ENCODE measurements around the gene TPMT. TPM values are rescaled to one million over a fixed set of nuclear protein-coding genes. Genes with fewer than 3 reads are reported as not detected.

The TPMT gene
- total and polyA plus RNA-seq, 2 of the 13 experiments (the other 11 are each of a cell fraction or from before 2014, with no cell fraction given): 11.1 to 22.8 TPM

- TF ChIP-seq MYPOP (CRISPR knock-in tag; IDR thresholded peaks at IDR 0.05) (peak; percentile 28; the same call in 1 of the 2 replicates), ZSCAN12 (CRISPR knock-in tag; IDR thresholded peaks at IDR 0.05) (no peak), PPARG (CRISPR knock-in tag; conservative IDR thresholded peaks at IDR 0.05) (0 out of 2 replicates have a peak, but pooled peaks have one; percentile 31), ZNF616 (CRISPR knock-in tag; IDR thresholded peaks at IDR 0.05; ENCODE audit: low read depth) (no peak), GATAD2A (CRISPR knock-in tag; IDR thresholded peaks at IDR 0.05) (peak; percentile 77), ZBTB39 (CRISPR knock-in tag; IDR thresholded peaks at IDR 0.05) (no peak), ZNF614 (CRISPR knock-in tag; IDR thresholded peaks at IDR 0.05; ENCODE audit: borderline replicate concordance) (0 out of 2 replicates have a peak, but pooled peaks have one; percentile 25), REPIN1 (CRISPR knock-in tag; IDR thresholded peaks at IDR 0.05; ENCODE audit: borderline replicate concordance, low read depth) (no peak), ZBTB26 (CRISPR knock-in tag; IDR thresholded peaks at IDR 0.05; ENCODE audit: borderline replicate concordance) (0 out of 2 replicates have a peak, but pooled peaks have one; percentile 18), MTA1 (CRISPR knock-in tag; IDR thresholded peaks at IDR 0.05; ENCODE audit: borderline replicate concordance) (no peak), MIER3 (CRISPR knock-in tag; IDR thresholded peaks at IDR 0.05; ENCODE audit: borderline replicate concordance) (peak; percentile 38; the same call in 1 of the 2 replicates), RELA (CRISPR knock-in tag; IDR thresholded peaks at IDR 0.05) (no peak), ZNF75D (CRISPR knock-in tag; IDR thresholded peaks at IDR 0.05; ENCODE audit: borderline replicate concordance) (no peak), ZFY (CRISPR knock-in tag; IDR thresholded peaks at IDR 0.05) (no peak), HDAC2 (CRISPR knock-in tag; IDR thresholded peaks at IDR 0.05) (peak; percentile 19; the same call in 1 of the 2 replicates), ZNF101 (CRISPR knock-in tag; IDR thresholded peaks at IDR 0.05; ENCODE audit: borderline replicate concordance, low read depth) (no peak), LCORL (IDR thresholded peaks at IDR 0.05) (peak; percentile 61; the same call in 1 of the 2 replicates), LCORL (CRISPR knock-in tag; IDR thresholded peaks at IDR 0.05) (0 out of 2 replicates have a peak, but pooled peaks have one; percentile 21), MAFK (conservative IDR thresholded peaks at IDR 0.05 in 1 of 2, IDR thresholded peaks at IDR 0.05 in 1 of 2; ENCODE audit: low read length in 2 of 2) (0 out of 4 replicates have a peak, but pooled peaks of 1 of the 2 experiments have one; percentile 14), RFXANK (CRISPR knock-in tag; IDR thresholded peaks at IDR 0.05) (no peak), ZNF329 (CRISPR knock-in tag; IDR thresholded peaks at IDR 0.05; ENCODE audit: low read depth) (no peak), NFYC (CRISPR knock-in tag; IDR thresholded peaks at IDR 0.05) (no peak), YEATS4 (CRISPR knock-in tag; IDR thresholded peaks at IDR 0.05; ENCODE audit: borderline replicate concordance) (no peak), FOSL1 (CRISPR knock-in tag; IDR thresholded peaks at IDR 0.05; ENCODE audit: borderline replicate concordance) (peak; percentile 95), ZNF777 (CRISPR knock-in tag; IDR thresholded peaks at IDR 0.05) (no peak), ZNF510 (CRISPR knock-in tag; IDR thresholded peaks at IDR 0.05; ENCODE audit: low read depth) (no peak), ZFP37 (CRISPR knock-in tag; IDR thresholded peaks at IDR 0.05; ENCODE audit: borderline replicate concordance) (0 out of 2 replicates have a peak, but pooled peaks have one; percentile 46)
Observed at GRCh38 chr6:18081025-18081668, 73.7 kb downstream of the TPMT start (continued).

Data from HepG2 (cell line).